ENCODE measurements around the gene CYP26A1.

DNA sequence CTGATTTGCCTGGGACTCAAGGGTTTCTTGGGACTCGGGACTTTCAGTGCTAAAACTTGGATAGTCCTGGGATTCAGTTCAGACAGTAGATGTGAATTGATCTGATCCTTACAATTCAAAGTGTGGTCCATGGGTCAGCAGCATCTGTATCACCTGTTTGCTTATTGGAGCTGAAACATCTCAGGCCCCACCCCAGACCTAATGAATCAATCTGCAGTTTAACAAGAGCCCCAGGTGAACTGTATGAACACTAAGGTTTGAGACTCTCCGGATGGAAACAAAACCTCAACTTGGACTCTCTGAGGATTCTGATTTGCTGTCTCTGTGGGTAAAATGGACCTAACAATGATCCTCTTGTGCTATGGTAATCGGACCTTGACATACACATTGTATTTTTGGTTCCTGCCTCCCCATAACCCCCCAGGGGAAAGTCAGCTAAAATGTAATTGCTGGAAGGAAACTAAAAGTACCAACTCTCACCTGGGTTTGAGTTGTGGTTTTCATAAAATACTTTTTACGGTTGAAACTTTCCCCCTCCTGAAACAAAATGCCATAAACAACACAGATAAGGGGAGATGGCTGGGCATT is 11.7 kb downstream of the CYP26A1 start:
- TF ChIP-seq, protein P1, sequence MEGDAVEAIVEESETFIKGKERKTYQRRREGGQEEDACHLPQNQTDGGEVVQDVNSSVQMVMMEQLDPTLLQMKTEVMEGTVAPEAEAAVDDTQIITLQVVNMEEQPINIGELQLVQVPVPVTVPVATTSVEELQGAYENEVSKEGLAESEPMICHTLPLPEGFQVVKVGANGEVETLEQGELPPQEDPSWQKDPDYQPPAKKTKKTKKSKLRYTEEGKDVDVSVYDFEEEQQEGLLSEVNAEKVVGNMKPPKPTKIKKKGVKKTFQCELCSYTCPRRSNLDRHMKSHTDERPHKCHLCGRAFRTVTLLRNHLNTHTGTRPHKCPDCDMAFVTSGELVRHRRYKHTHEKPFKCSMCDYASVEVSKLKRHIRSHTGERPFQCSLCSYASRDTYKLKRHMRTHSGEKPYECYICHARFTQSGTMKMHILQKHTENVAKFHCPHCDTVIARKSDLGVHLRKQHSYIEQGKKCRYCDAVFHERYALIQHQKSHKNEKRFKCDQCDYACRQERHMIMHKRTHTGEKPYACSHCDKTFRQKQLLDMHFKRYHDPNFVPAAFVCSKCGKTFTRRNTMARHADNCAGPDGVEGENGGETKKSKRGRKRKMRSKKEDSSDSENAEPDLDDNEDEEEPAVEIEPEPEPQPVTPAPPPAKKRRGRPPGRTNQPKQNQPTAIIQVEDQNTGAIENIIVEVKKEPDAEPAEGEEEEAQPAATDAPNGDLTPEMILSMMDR (conservative IDR thresholded peaks at IDR 0.05; ENCODE audit: low read depth in 2 of 2) = no peak
- no peak for TF ChIP-seq POLR2AphosphoS5 (IDR thresholded peaks at IDR 0.05; ENCODE audit: low read depth)
- no peak for TF ChIP-seq EZH2 (IDR thresholded peaks at IDR 0.05; ENCODE audit: low read depth, unreplicated experiment)
- TF ChIP-seq, protein P2, sequence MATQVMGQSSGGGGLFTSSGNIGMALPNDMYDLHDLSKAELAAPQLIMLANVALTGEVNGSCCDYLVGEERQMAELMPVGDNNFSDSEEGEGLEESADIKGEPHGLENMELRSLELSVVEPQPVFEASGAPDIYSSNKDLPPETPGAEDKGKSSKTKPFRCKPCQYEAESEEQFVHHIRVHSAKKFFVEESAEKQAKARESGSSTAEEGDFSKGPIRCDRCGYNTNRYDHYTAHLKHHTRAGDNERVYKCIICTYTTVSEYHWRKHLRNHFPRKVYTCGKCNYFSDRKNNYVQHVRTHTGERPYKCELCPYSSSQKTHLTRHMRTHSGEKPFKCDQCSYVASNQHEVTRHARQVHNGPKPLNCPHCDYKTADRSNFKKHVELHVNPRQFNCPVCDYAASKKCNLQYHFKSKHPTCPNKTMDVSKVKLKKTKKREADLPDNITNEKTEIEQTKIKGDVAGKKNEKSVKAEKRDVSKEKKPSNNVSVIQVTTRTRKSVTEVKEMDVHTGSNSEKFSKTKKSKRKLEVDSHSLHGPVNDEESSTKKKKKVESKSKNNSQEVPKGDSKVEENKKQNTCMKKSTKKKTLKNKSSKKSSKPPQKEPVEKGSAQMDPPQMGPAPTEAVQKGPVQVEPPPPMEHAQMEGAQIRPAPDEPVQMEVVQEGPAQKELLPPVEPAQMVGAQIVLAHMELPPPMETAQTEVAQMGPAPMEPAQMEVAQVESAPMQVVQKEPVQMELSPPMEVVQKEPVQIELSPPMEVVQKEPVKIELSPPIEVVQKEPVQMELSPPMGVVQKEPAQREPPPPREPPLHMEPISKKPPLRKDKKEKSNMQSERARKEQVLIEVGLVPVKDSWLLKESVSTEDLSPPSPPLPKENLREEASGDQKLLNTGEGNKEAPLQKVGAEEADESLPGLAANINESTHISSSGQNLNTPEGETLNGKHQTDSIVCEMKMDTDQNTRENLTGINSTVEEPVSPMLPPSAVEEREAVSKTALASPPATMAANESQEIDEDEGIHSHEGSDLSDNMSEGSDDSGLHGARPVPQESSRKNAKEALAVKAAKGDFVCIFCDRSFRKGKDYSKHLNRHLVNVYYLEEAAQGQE (IDR thresholded peaks at IDR 0.05; ENCODE audit: unreplicated experiment) = no peak
- TF ChIP-seq STAT1 (IDR thresholded peaks at IDR 0.05; ENCODE audit: unreplicated experiment) = no peak
- TF ChIP-seq EZH2phosphoT487 (IDR thresholded peaks at IDR 0.05; ENCODE audit: unreplicated experiment) = no peak
- no peak for TF ChIP-seq NANOG (IDR thresholded peaks at IDR 0.05; ENCODE audit: borderline replicate concordance)
- TF ChIP-seq, protein P3, sequence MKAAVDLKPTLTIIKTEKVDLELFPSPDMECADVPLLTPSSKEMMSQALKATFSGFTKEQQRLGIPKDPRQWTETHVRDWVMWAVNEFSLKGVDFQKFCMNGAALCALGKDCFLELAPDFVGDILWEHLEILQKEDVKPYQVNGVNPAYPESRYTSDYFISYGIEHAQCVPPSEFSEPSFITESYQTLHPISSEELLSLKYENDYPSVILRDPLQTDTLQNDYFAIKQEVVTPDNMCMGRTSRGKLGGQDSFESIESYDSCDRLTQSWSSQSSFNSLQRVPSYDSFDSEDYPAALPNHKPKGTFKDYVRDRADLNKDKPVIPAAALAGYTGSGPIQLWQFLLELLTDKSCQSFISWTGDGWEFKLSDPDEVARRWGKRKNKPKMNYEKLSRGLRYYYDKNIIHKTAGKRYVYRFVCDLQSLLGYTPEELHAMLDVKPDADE (IDR thresholded peaks at IDR 0.05) = no peak
- TF ChIP-seq CREB1 (CRISPR knock-in tag; IDR thresholded peaks at IDR 0.05; ENCODE audit: low read depth) = no peak
- TF ChIP-seq JUNB (IDR thresholded peaks at IDR 0.05; ENCODE audit: unreplicated experiment) = no peak
- no peak for TF ChIP-seq ZNF114 (CRISPR knock-in tag; IDR thresholded peaks at IDR 0.05)
- TF ChIP-seq ZNF331 (CRISPR knock-in tag; IDR thresholded peaks at IDR 0.05; ENCODE audit: low read depth) = no peak

Data from GM23338 (cell line).